GM12878 (cell line): Measurements from ENCODE around the gene PLVAP. TPM values are rescaled to one million over a fixed set of nuclear protein-coding genes. Genes with fewer than 3 reads are reported as not detected.

Source experiments
- ATAC-seq: fragments of 200-7000 bp; cut with Tn5 transposase; 3 replicates; pipeline ENCODE4 v1.9.1; 2020; ENCODE audit warnings: mild to moderate bottlenecking, moderate library complexity
- BruUV-seq: library from RNA; stranded (reverse); fragments of 400-500 nt; replicated peaks from 2 replicates; lab custom pipeline; 2021; lab: Mats Ljungman, UMichigan
- CTCF ChIA-PET: fragments of 300-600 bp; sonication (Branson Sonifier 250); formaldehyde crosslinking; extraction: SDS; loops from one replicate; lab custom pipeline; 2021; ENCODE audit warnings: inconsistent platforms; lab: Yijun Ruan, JAX
- POLR2A ChIA-PET: fragments of 350-600 bp; formaldehyde crosslinking; extraction: SDS; loops from one replicate; lab custom pipeline; 2021; ENCODE audit warnings: inconsistent platforms; lab: Charles Lee
- RAD21 ChIA-PET: fragments of 300-600 bp; sonication (Branson Sonifier 250); formaldehyde crosslinking; loops from one replicate; lab custom pipeline; 2023; ENCODE audit warnings: antibody characterized with exemption; ENCODE audit not compliant: unreplicated experiment; lab: Charles Lee
- SMC1A ChIA-PET: fragments of 300-600 bp; sonication (Branson Sonifier 250); formaldehyde crosslinking; loops from one replicate; lab custom pipeline; 2023; ENCODE audit not compliant: unreplicated experiment, uncharacterized antibody; lab: Charles Lee
- DNase-seq: peaks from one replicate; pipeline ENCODE4 v3.0.0-alpha.2; 2011; ENCODE audit warnings: low read depth, low spot score
- FAIRE-seq: peaks from 3 replicates; lab custom pipeline; 2011; peaks lifted over from hg19 to GRCh38; lab: Jason Lieb, UNC
- H2AFZ ChIP-seq: 2 replicates; pipeline ENCODE4 v1.6.0; 2011; ENCODE audit warnings: low read depth, low read length, control low read depth; ENCODE audit not compliant: control insufficient read depth
- H3K27ac ChIP-seq: 2 replicates; pipeline ENCODE4 v1.5.1; 2011; ENCODE audit warnings: control low read depth; ENCODE audit not compliant: control insufficient read depth, insufficient read depth
- H3K27me3 ChIP-seq, 2 experiments: replicated peaks in 1 of 2; 2 replicates each; pipeline versions ENCODE4 v1.6.0 to v1.6.1; 2011; ENCODE audit warnings: low read length in 1 of 2; ENCODE audit not compliant: control insufficient read depth in 2 of 2, insufficient read depth in 2 of 2
- H3K36me3 ChIP-seq, 2 experiments: 2 replicates each; pipeline ENCODE4 v1.5.1; 2011; ENCODE audit warnings: low read length in 1 of 2; ENCODE audit not compliant: control insufficient read depth in 2 of 2, insufficient read depth in 2 of 2
- H3K4me1 ChIP-seq: 2 replicates; pipeline ENCODE4 v1.6.1; 2011; ENCODE audit warnings: mild to moderate bottlenecking, low read length, moderate library complexity, mixed read lengths; ENCODE audit not compliant: control insufficient read depth, insufficient read depth
- H3K4me2 ChIP-seq: 2 replicates; pipeline ENCODE4 v1.6.0; 2011; ENCODE audit warnings: control low read depth; ENCODE audit not compliant: control insufficient read depth, insufficient read depth
- H3K4me3 ChIP-seq: fragments of 200-600 bp; sonication (generic); 2 replicates; pipeline ENCODE4 v1.5.1; 2016
- H3K79me2 ChIP-seq: 2 replicates; pipeline ENCODE4 v1.6.0; 2011; ENCODE audit warnings: low read length; ENCODE audit not compliant: control insufficient read depth, insufficient read depth
- H3K9ac ChIP-seq: 2 replicates; pipeline ENCODE4 v1.8.0; 2011; ENCODE audit warnings: low read length, control low read depth, mixed read lengths; ENCODE audit not compliant: control insufficient read depth, insufficient read depth
- H3K9me3 ChIP-seq: replicated peaks from 3 replicates; pipeline ENCODE4 v1.5.1; 2011; ENCODE audit warnings: mild to moderate bottlenecking, low read length; ENCODE audit not compliant: control insufficient read depth, insufficient read depth
- H4K20me1 ChIP-seq: 2 replicates; pipeline ENCODE4 v1.6.0; 2011; ENCODE audit not compliant: control insufficient read depth, insufficient read depth
- CHD2 ChIP-seq: IDR thresholded peaks from 2 replicates; pipeline ENCODE4 v1.6.1; 2011; ENCODE audit warnings: low read depth, low read length, improper control_type of control experiment, borderline replicate concordance
- CHD4 ChIP-seq: fragments of 200-600 bp; sonication (generic); IDR thresholded peaks from 2 replicates; pipeline ENCODE4 v1.6.1; 2016; ENCODE audit warnings: mild to moderate bottlenecking
- IKZF2 ChIP-seq, 2 experiments: fragments of 450-650 bp; IDR thresholded peaks; 2 replicates each; pipeline ENCODE4 v1.6.1; 2017; ENCODE audit warnings: mild to moderate bottlenecking in 2 of 2, moderate library complexity in 2 of 2
- MEF2A ChIP-seq: IDR thresholded peaks from 2 replicates; pipeline ENCODE4 v1.6.1; 2011; ENCODE audit warnings: low read depth, mild to moderate bottlenecking, low read length, moderate library complexity; ENCODE audit not compliant: insufficient read depth
- MTA3 ChIP-seq: IDR thresholded peaks from 2 replicates; pipeline ENCODE4 v1.6.1; 2012; ENCODE audit warnings: low read length, inconsistent platforms, borderline replicate concordance
- WGBS: methylation state at CpG from one replicate; pipeline ENCODE4 v1.1.6; 2016; ENCODE audit warnings: low lambda C conversion rate; ENCODE audit not compliant: insufficient replicate concordance, insufficient coverage; ENCODE audit errors: missing lambda C conversion rate; 5-methylcytosine and 5-hydroxymethylcytosine counted together
- in situ Hi-C: fragments of 300-500 bp; cut with MboI; formaldehyde crosslinking; loops from 9 replicates; pipeline ENCODE4 v1.14.3; 2018; ENCODE audit warnings: mixed read lengths
- intact Hi-C: fragments of 100-400 bp; cut with micrococcal nuclease; formaldehyde crosslinking; loops from one replicate; pipeline ENCODE4 v1.14.2; 2022; ENCODE audit not compliant: unreplicated experiment
- polyA plus RNA-seq, 11 experiments: library from polyadenylated mRNA; depleted of rRNA in 4 of 11; unstranded in 6 of 11; stranded (reverse) in 5 of 11; fragments of >200 nt; fragmentation: Nextera tagmentation in 4 of 11; fragmentation: Illumina TruSeq in 1 of 11; extraction: Ambion mirVana in 4 of 11; extraction: Trizol in 1 of 11; gene quantifications; 1 replicate in 1 of 11; 2 replicates in 10 of 11; pipeline versions ENCODE4 v1.2.1 to v1.2.3, GENCODE V29; 2011 to 2016; ENCODE audit warnings: inconsistent platforms in 2 of 11, missing spikeins in 2 of 11, low read depth in 1 of 11
- total RNA-seq, 4 experiments: library from RNA; depleted of rRNA in 3 of 4; stranded (reverse); fragments of >200 nt in 3 of 4; fragmentation: Illumina TruSeq in 1 of 4; extraction: Trizol in 1 of 4; gene quantifications; 2 replicates each; pipeline versions ENCODE4 v1.2.1 to v1.2.3, GENCODE V29; 2013 to 2021
- TF ChIP-seq, protein P1 (sequence below): fragments of 450-650 bp; IDR thresholded peaks from 2 replicates; pipeline ENCODE4 v1.6.1; 2017; ENCODE audit warnings: borderline replicate concordance
- TF ChIP-seq, protein P2 (sequence below): fragments of 450-650 bp; IDR thresholded peaks from 2 replicates; pipeline ENCODE4 v1.6.1; 2016; ENCODE audit warnings: mild to moderate bottlenecking, moderate library complexity, borderline replicate concordance
- TF ChIP-seq, protein P3 (sequence below): fragments of 450-650 bp; IDR thresholded peaks from 2 replicates; pipeline ENCODE4 v1.6.1; 2018; ENCODE audit warnings: mild to moderate bottlenecking, low read depth, moderate library complexity; ENCODE audit not compliant: partially characterized antibody
- TF ChIP-seq, protein P4 (sequence below): IDR thresholded peaks from 2 replicates; pipeline ENCODE4 v1.6.1; 2012; ENCODE audit warnings: low read depth, low read length, improper control_type of control experiment

PLVAP gene
- total and polyA plus RNA-seq, 10 of the 15 experiments (the other 5 are each of a cell fraction or from before 2014, with no cell fraction given) = 0.03 to 0.54 (median 0.06) TPM; not detected in 4

DNA sequence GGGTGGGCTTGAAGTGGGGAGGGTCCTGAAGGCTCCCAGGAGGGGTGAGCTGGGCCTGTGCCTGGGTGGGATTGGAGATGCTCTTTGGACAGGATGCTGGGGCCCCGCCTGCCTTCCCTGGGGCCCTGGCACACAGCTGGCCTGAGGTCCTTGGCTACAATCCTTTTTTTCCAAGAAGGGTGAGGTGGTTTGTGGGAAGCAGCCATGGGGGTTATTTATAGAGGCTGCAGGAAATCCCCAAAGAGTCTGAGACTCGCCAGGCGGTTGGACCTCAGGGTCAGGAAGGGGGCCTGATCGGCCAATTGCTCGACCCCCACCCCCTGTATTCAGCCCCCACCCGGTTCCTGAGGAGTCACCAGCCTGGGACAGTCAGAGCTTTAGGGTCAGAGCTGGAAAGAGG lies 29.8 kb downstream of the PLVAP start:
- 0 out of 4 replicates have a peak, but pooled peaks of 1 of the 2 experiments have one; percentile 9 for TF ChIP-seq IKZF2 (IDR thresholded peaks at IDR 0.05)
- TF ChIP-seq, protein P1, sequence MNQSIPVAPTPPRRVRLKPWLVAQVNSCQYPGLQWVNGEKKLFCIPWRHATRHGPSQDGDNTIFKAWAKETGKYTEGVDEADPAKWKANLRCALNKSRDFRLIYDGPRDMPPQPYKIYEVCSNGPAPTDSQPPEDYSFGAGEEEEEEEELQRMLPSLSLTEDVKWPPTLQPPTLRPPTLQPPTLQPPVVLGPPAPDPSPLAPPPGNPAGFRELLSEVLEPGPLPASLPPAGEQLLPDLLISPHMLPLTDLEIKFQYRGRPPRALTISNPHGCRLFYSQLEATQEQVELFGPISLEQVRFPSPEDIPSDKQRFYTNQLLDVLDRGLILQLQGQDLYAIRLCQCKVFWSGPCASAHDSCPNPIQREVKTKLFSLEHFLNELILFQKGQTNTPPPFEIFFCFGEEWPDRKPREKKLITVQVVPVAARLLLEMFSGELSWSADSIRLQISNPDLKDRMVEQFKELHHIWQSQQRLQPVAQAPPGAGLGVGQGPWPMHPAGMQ = no peak
- TF ChIP-seq, protein P2, sequence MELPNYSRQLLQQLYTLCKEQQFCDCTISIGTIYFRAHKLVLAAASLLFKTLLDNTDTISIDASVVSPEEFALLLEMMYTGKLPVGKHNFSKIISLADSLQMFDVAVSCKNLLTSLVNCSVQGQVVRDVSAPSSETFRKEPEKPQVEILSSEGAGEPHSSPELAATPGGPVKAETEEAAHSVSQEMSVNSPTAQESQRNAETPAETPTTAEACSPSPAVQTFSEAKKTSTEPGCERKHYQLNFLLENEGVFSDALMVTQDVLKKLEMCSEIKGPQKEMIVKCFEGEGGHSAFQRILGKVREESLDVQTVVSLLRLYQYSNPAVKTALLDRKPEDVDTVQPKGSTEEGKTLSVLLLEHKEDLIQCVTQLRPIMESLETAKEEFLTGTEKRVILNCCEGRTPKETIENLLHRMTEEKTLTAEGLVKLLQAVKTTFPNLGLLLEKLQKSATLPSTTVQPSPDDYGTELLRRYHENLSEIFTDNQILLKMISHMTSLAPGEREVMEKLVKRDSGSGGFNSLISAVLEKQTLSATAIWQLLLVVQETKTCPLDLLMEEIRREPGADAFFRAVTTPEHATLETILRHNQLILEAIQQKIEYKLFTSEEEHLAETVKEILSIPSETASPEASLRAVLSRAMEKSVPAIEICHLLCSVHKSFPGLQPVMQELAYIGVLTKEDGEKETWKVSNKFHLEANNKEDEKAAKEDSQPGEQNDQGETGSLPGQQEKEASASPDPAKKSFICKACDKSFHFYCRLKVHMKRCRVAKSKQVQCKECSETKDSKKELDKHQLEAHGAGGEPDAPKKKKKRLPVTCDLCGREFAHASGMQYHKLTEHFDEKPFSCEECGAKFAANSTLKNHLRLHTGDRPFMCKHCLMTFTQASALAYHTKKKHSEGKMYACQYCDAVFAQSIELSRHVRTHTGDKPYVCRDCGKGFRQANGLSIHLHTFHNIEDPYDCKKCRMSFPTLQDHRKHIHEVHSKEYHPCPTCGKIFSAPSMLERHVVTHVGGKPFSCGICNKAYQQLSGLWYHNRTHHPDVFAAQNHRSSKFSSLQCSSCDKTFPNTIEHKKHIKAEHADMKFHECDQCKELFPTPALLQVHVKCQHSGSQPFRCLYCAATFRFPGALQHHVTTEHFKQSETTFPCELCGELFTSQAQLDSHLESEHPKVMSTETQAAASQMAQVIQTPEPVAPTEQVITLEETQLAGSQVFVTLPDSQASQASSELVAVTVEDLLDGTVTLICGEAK = no peak
- TF ChIP-seq, protein P3, sequence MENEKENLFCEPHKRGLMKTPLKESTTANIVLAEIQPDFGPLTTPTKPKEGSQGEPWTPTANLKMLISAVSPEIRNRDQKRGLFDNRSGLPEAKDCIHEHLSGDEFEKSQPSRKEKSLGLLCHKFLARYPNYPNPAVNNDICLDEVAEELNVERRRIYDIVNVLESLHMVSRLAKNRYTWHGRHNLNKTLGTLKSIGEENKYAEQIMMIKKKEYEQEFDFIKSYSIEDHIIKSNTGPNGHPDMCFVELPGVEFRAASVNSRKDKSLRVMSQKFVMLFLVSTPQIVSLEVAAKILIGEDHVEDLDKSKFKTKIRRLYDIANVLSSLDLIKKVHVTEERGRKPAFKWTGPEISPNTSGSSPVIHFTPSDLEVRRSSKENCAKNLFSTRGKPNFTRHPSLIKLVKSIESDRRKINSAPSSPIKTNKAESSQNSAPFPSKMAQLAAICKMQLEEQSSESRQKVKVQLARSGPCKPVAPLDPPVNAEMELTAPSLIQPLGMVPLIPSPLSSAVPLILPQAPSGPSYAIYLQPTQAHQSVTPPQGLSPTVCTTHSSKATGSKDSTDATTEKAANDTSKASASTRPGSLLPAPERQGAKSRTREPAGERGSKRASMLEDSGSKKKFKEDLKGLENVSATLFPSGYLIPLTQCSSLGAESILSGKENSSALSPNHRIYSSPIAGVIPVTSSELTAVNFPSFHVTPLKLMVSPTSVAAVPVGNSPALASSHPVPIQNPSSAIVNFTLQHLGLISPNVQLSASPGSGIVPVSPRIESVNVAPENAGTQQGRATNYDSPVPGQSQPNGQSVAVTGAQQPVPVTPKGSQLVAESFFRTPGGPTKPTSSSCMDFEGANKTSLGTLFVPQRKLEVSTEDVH = no peak
- TF ChIP-seq MTA3 = no peak
- no peak for TF ChIP-seq CHD4
- TF ChIP-seq, protein P4, sequence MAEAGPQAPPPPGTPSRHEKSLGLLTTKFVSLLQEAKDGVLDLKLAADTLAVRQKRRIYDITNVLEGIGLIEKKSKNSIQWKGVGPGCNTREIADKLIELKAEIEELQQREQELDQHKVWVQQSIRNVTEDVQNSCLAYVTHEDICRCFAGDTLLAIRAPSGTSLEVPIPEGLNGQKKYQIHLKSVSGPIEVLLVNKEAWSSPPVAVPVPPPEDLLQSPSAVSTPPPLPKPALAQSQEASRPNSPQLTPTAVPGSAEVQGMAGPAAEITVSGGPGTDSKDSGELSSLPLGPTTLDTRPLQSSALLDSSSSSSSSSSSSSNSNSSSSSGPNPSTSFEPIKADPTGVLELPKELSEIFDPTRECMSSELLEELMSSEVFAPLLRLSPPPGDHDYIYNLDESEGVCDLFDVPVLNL = no peak
- TF ChIP-seq MEF2A = 0 out of 2 replicates have a peak, but pooled peaks have one; percentile 11
- TF ChIP-seq CHD2 = no peak
- in situ Hi-C loops = loop anchor here (5.0 kb wide), 2 partner anchors 40 to 120 kb away; no protein-coding TSS in a partner anchor
- ChIA-PET RAD21 (interaction anchor here (0.8 to 4.6 kb wide), 2 partner anchors 38 to 42 kb away, joined by 3 to 32 read pairs; no protein-coding TSS in a partner anchor), POLR2A (interaction anchor here (0.5 to 1.0 kb wide), 4 partner anchors 38 to 236 kb away, joined by 3 read pairs; no protein-coding TSS in a partner anchor), CTCF (interaction anchor here (0.7 to 9.2 kb wide), 10 partner anchors 10 to 149 kb away, joined by 3 to 170 read pairs (median 4); partner anchors contain the start of genes CCDC194 and MRPL34), SMC1A (interaction anchor here (1.2 to 6.6 kb wide), 4 partner anchors 32 to 59 kb away, joined by 3 to 69 read pairs (median 3); no protein-coding TSS in a partner anchor)
- H3K27me3 ChIP-seq = no peaks in the 10 kb centered on the region
- BruUV-seq = no TSS peak
- FAIRE-seq (no peak), ATAC-seq (no peak), DNase-seq (no peak)
- H3K9me3 ChIP-seq = no peaks in the 10 kb centered on the region
- H3K4me3 ChIP-seq = no peak overlapping the region
- no peaks in the 10 kb centered on the region for H3K79me2 ChIP-seq
- peaks cover 19% of the 10 kb centered on the region for H3K4me1 ChIP-seq
- H3K4me2 ChIP-seq = no peak overlapping the region; the same call in 1 of the 2 replicates
- 30% methylated on average over 6 of the region's 6 CpGs for WGBS
- H3K27ac ChIP-seq = no peak overlapping the region
- no peaks in the 10 kb centered on the region for H3K36me3 ChIP-seq
- H3K9ac ChIP-seq = no peak overlapping the region
- intact Hi-C loops = no loop called here
- H2AFZ ChIP-seq = peak overlapping the region; percentile 28; the same call in 1 of the 2 replicates
- no peaks in the 10 kb centered on the region for H4K20me1 ChIP-seq
